SKM-1 (cell line): ENCODE results near the gene TREM1.

Experiments
- DNase-seq: peaks from one replicate; lab custom pipeline; 2025; ENCODE audit not compliant: unreplicated experiment; lab: John Stamatoyannopoulos, UW

Gene TREM1

DNA sequence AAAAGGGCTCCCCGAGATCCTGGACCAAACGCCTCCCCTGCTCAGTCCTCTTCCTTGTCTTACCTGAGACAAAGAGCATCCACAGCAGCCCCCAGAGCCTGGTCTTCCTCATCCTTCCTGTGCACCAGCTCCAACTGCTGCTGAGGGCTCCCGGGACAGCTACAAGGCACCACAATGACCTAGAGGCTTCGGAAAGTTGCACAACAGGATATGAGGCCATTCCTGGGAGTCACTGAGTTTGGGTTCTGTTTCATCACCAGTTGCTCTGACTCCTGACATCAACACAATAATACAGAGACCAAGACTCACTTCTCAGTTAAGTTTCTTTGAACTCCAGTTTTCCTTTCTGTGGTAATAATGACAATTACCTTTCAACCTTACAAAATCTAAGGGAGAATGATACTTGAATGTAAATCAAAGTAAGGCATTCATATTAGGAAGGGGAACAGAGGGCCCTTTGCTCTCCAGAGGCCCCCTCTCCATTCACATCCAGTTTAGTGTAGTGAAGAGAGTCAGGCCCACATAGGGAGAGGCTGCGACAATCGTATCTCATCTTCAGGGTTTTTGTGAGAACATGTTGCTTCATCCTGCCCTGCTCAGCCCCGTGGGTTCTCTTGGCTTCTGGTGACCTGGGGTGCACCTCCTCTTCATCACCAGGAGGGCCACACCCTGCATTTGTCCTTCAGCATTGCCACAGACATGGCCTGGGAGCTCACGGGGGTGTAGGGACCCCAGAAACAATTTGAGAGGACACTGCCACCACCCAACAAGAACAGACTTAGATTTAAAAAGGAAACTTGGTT is at the start of gene TREM1:
Gene TREM1, minus strand, starts transcription at position 139 of the 803 bp plus-strand sequence. Its CDS starts 27 bp downstream, at position 112.
- DNase-seq = peak; percentile 95

DNA sequence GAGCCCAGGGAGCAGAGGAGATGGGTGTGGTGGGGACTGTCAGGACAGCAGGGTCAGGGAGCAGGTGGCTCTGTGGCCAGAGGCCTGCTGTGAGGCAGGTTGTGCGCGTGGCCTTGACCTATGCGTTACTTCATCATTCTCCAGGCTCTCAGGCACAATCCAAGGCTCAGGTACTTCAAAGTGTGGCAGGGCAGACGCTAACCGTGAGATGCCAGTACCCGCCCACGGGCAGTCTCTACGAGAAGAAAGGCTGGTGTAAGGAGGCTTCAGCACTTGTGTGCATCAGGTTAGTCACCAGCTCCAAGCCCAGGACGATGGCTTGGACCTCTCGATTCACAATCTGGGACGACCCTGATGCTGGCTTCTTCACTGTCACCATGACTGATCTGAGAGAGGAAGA is 49.5 kb upstream of the TREM1 start:
- DNase-seq = no peak

DNA sequence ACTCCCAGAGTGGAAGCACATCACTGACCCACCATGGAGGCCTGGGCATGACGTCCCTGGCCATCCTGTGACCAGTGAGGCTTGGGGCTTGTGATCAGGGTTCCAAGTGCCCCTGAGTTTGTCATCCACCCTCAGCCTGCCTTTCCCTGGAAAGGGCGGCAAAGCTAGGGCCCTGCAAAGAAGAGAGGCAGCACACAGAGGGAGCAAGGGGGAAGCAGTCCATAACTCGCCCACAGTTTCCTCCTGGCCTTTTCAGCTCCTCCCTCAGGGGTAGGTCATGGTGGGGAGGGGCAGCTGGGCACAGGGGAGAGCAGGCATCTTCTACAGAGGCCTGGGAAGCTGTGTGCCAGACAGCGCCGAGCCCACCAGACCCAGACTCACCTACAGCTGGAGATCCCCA is 48.8 kb upstream of the TREM1 start, which contains the start of gene NCR2:
Gene NCR2, plus strand, starts transcription at position 313 of the 400 bp plus-strand sequence. CDS start 269 bp downstream, outside the sequence.
- DNase-seq = no peak

DNA sequence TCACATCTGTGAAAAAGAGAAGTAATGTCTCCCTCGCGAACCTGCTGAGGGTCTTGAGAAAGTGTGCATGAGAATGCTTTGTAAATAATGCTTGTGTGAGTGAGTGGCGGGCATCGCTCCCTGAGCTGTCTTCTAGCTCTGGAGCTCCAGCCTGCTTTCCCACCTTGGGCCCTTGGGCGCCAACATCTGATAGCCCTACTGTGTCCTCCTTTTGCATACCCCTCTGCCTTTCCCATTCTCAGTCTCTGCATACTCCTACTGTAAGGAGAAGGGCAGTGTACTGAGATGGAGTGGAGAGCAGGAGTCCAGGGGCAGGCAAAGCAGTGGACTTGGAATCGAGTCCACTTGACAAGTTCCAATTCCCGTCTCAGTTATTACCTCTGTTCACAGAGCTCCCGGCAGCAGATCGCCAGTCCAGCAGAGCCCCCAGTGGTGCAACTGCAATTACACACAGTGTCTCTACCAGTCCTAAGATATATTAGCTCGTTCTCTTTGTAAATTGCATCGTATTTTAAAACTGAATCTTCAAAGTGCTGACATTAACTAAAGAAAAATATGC is 48.1 kb upstream of the TREM1 start:
- DNase-seq = no peak

DNA sequence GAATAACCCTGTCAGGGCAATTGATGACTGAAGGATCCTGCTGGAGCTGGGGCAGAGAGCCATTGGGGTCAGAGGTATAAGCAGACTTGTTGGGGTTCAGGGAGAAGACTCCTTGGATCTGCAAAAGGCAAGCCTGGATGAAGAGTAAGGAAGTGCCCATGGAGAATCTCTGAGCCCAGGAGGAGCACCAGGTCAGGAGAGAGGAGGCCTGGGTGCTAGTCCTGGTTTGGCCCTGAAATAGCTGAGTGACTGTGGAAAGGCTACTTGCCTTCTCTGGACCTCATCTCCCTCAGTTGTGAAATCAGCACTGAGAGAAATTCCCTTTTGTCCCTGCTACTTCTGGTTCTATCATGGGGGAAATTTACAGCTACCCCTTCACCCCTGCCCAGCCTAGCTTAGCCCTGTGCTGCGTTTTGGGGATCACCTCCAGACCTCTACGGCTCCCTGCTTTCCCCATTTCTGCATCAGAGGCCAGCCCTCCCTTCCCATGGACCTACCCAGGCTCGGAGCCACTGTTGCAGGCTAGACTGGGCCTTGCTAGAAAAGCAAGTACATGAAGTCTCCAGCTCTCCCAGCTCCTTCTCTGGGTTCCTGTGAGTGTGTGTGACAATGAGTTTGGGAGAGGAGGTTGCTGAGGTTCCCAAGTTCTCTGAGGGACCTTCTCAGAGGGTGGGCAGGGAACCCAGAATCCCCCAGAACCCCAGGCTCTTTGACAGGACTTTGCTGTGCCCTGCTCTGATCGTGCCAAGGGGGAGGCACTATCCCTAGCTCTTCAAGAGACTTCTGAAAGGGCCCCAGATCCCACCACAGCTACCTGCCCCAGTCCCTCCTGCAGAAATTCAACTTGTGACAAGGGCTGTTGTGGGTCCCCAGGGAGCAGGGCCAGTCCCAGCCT is 46.6 kb upstream of the TREM1 start:
- no peak for DNase-seq

DNA sequence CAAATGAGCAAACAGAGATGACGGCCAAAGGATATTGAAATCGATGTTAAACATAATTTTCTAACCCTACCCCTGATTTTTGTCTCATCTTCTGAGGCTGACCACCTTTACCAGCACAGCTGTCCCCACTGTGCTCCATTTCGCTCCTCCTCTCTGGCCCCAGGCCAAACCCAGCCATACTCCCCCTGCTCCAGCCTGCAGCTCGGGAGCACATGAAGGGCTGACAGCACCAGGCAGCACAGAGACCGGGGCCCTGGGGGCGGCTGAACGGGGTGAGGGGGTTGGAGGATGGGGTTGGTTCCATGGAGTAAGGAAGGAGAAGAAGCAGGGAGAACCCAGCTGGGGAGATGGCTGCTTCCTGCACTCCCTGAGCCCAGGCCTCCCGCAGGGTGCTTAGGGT is 45.8 kb upstream of the TREM1 start:
- DNase-seq = no peak

DNA sequence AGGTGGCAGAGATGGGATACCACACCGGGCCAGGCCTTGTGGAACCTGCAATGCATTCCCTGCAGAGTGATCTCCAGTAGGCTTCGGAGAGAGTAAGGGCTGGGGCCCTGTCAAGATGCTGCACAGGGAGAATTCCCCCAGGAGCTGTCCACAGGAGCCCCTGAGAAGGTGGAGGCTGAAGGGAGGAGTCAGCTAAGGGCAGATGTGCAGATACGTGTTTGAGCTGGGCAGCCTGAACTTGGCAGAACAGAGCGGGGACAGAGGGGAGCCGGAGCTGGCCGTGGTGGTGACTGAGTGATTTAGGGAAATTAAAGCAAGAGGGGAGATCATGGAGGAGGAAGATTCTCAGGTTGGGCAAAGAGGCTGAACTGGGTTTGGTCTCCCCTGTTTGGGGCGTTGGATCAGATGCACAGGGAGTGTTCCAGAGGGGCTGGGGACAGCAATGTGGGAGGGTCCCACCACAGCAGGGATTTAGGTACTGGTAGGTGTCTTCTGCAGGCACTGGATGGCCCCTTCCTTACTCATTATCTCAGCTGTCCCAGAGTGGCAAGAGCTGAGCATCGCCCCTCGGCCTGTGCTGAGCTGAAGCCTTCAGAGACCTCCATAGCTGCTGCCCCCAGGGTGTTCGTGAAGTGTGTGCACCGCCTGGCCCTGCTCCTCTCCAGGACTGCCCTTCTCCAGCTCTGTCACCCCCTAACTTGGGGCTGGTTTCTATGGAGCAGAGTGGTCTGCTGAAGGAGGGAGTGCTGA is 45.1 kb upstream of the TREM1 start:
- DNase-seq = no peak

DNA sequence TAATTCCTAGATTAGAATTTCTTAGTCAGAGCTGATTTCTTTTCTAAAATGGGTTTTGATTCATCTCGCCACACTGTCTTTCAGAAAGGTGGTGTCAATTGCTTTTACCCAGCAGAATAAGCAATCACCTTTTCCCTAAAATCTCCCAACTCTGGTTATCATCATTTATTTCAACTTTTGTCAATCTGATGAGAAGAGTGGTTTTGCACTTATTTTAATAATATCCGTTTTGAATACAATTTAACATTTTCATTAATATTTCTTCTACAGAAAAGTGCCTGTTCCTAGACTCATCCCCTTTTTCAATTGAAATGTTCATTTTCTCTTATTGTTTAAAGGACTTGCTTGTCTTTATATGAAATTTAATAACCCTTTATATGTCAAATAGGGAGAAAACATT is 40.7 kb upstream of the TREM1 start:
- no peak for DNase-seq

DNA sequence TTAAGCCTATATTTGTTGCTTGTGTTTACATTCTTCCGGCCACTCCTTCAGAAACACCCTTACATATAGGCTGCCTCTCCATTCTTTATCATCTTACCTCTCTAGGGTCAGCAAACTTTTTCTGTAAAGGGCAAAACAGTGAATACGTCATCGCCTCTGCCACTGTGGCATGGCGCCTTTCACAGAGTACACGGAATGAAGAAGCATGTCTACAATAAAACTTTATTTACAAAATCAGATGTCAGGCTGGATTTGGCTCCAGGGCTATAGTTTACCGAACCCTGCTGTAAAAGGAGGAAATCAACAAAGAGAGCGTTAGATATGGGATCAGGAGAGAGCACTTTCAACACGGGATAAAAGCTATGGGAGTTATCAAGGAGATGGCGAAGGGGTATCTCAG is 39.6 kb upstream of the TREM1 start:
- DNase-seq = no peak

DNA sequence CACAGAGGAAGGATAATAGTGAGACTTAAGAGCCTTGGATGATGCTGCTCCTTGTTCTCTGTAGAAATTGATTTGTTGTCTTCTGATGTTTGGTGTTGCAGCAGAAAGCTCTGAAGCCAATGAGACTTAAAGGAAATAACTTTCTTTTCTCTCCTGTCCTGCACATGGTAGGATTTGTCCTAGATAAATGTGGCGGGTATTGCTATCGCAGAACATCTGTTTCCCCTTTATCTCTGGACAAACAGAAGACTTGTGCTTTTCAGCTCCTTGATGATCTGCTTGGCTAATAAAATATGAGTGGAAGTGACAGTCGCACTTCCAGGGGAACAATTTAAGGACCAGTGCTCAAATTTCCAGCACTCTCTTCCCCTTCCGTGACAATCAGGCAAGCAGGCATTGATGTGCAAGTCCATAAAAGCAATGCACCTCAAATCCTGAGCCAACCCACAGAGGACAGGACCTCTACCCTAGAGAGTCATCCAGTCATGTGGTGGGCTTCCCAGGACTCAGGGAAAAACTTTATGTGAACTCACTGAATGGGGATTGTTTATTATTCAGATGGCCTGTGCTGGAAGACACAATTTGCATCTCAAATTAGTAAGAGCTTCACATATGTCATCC is 39.1 kb upstream of the TREM1 start:
- no peak for DNase-seq

DNA sequence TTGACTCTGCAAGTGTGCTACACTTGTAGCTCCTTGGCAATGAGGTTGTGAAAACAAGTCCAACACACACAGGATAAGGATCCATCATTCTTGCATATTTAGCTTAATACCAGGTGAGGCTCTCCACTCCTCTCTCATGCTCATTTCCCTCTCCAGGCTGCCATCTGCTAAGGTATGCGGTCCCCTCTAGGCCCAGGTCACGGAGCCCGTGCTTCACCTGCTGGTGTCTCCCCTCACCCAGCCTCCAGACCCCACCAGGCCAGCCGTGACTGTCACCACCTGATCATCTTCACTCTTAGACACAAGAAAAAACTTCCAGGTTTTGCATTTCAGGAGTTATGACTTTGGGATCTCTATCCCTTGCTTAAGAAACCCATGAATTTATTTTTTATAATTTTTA is 34.7 kb upstream of the TREM1 start:
- no peak for DNase-seq

- DNase-seq = peak; percentile 84
These were observed 32.4 kb upstream of the TREM1 start for GRCh38 chr6:41318654-41319565.

- DNase-seq = no peak
These were observed 31.8 kb upstream of the TREM1 start for GRCh38 chr6:41318261-41318653.

DNA sequence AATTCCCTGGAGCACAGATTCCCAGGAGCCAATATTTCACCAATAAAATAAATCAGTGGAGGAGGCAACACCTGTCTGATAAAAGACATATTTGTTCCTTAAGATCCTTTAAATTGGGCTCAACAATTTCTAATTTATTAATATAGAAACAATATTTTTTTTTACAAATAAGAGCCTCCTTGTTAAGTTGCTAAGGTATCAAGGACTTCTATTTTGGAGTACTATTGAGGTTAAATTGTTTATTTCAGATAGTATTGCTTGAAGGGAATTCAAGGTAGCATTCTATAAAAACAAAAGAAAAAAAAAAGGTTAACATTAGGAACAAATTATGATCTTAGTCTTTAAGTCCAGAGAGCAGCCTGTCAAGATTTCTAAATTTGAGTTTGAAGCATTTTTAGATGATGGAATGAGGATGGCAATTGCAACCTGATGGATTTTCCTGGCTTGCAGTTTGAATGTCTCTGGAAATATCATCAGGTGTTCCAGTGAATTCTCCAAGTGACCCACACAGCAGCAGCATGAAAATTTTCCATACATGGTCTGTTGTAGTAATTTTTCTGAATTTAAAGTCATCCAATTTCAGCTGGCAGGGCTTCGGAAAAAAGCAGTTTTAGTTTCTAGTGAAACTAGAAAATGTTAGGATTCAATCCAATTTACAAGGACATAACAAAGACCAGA is 29.6 kb upstream of the TREM1 start:
- no peak for DNase-seq

- no peak for DNase-seq
These were observed 28.7 kb upstream of the TREM1 start for GRCh38 chr6:41315203-41315602.

DNA sequence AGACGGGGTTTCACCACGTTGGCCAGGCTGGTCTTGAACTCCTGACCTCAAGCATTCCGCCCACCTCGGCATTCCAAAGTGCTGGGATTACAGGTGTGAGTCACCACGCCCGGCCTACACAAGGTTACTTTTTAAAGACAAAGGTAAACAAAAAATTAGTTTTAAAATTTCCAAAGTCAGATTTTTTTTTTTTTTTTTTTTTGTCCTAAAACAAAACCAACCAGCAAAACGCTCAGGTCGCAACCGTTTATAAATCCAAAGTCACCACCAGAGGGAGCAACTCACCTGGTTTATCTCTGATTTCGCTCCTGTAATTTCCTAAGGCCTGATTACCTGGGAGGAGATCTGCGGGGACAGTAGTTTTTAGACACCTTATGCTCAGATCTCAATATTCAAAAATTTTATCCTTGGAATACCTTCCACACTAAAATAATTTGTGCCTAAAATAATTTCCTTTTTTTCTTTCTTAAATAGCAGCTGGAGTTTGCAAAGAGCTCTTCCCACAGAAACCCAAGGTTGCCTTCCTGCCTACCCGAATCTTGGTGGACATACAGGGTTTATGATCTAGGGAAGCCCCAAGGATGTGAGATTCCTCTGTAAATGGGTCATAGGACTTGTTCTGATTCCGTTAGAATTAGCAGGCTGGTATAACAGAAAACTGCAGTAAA is 19.8 kb upstream of the TREM1 start:
- DNase-seq = peak; percentile 58

GRCh38 chr6:41302638-41303037 is 16.2 kb upstream of the TREM1 start:
- DNase-seq = peak; percentile 62

DNA sequence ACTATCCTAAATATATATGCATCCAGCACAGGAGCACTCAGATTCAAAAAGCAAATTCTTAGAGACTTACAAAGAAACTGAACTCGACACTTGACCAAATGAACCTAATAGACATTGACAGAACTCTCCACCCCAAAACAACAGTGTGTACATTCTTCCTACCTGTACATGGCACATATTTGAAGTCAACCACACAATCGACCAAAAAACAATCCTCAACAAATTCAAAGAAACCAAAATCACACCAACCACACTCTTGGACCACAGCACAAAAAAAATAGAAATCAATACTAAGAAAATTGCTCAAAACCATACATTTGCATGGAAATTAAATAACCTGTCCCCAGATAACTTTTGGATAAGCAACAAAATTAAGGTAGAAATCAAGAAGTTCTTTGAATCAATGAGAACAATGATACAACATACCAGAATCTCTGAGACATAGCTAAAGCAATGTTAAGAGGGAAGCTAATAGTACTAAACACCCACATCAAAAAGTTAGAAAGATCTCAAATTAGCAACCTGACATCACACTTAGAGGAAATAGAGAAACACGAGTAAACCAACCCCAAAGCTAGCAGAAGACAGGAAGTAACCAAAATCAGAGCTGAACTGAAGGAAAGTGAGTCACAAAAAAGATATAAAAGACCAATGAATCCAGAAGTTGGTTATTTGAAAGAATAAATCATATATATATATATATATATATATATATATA is 12.5 kb upstream of the TREM1 start:
- DNase-seq = peak; percentile 27
